Prostate gland (tissue), 2 donors: Measurements from ENCODE around the gene RFNG.

Source experiments
- POLR2A ChIP-seq: fragments of 450-650 bp; IDR thresholded peaks from one replicate; pipeline ENCODE4 v1.6.1; 2016; ENCODE audit warnings: antibody characterized with exemption, mild to moderate bottlenecking
- POLR2AphosphoS5 ChIP-seq: sonication (generic); formaldehyde crosslinking; IDR thresholded peaks from one replicate; pipeline ENCODE4 v1.6.1; 2017; ENCODE audit warnings: antibody characterized with exemption
- TF ChIP-seq, protein P1 (sequence below), 4 experiments: fragments of 200-600 bp in 2 of 4; fragments of 450-650 bp in 2 of 4; sonication (generic) in 2 of 4; IDR thresholded peaks; 1 replicate in 3 of 4; 2 replicates in 1 of 4; pipeline ENCODE4 v1.5.1; 2016 to 2019; ENCODE audit warnings: antibody characterized with exemption in 4 of 4, mild to moderate bottlenecking in 2 of 4, moderate library complexity in 2 of 4

- TF ChIP-seq POLR2A (no peak), POLR2AphosphoS5 (no peak)
- TF ChIP-seq, protein P1, sequence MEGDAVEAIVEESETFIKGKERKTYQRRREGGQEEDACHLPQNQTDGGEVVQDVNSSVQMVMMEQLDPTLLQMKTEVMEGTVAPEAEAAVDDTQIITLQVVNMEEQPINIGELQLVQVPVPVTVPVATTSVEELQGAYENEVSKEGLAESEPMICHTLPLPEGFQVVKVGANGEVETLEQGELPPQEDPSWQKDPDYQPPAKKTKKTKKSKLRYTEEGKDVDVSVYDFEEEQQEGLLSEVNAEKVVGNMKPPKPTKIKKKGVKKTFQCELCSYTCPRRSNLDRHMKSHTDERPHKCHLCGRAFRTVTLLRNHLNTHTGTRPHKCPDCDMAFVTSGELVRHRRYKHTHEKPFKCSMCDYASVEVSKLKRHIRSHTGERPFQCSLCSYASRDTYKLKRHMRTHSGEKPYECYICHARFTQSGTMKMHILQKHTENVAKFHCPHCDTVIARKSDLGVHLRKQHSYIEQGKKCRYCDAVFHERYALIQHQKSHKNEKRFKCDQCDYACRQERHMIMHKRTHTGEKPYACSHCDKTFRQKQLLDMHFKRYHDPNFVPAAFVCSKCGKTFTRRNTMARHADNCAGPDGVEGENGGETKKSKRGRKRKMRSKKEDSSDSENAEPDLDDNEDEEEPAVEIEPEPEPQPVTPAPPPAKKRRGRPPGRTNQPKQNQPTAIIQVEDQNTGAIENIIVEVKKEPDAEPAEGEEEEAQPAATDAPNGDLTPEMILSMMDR (IDR thresholded peaks at IDR 0.05): no peak
Observed at GRCh38 chr17:81998691-81999438, 52.7 kb downstream of the RFNG start.
